T-helper 9 cell (primary cell): ENCODE results near the gene FA2H.
"Not testable (repeated sequence)": the region's sequence is repeated elsewhere in the genome, so short reads cannot be mapped to it uniquely, and the experiment has no call there.

Source experiments
- DNase-seq: peaks from one replicate; pipeline ENCODE4 v3.0.0-alpha.2; 2020

The FA2H gene

GRCh38 chr16:74668877-74669276, 105.7 kb downstream of the FA2H start:
- not testable (repeated sequence) for DNase-seq

- peak; percentile 11 for DNase-seq
Observed at GRCh38 chr16:74667255-74667700, 107.3 kb downstream of the FA2H start.

- DNase-seq, result peak; percentile 91
Observed at GRCh38 chr16:74666425-74667254, 108.0 kb downstream of the FA2H start, which contains the start of gene RFWD3. Gene RFWD3, minus strand, starts transcription at chr16:74666877. Its CDS starts 5,428 bp downstream, at chr16:74661449.

- DNase-seq, result no peak
Observed at GRCh38 chr16:74666010-74666421, 108.6 kb downstream of the FA2H start.
